Measurements from ENCODE around the gene IPO8. TPM values are rescaled to one million over a fixed set of nuclear protein-coding genes. Genes with fewer than 3 reads are reported as not detected.
"Not testable (repeated sequence)": the region's sequence is repeated elsewhere in the genome, so short reads cannot be mapped to it uniquely, and the experiment has no call there.

Gene IPO8
- total and polyA plus RNA-seq, 4 donors, result 16.9 to 49.3 (median 33.8) TPM

- no peak overlapping the region for H3K4me3 ChIP-seq (ENCODE audit: low read length in 2 of 2)
- WGBS, 2 donors, result 96 to 98% methylated on average over 3 of the region's 3 CpGs
- H3K27me3 ChIP-seq (ENCODE audit: control insufficient read depth in 1 of 2, insufficient read depth in 2 of 2, low read length in 1 of 2), result no peaks in the 10 kb centered on the region
- no peaks in the 10 kb centered on the region for H3K4me1 ChIP-seq (ENCODE audit: control insufficient read depth in 1 of 2, insufficient read depth in 2 of 2, low read length in 2 of 2)
- peaks cover 4 to 8% of the 10 kb centered on the region in 2 donors for H3K36me3 ChIP-seq (ENCODE audit: control insufficient read depth in 1 of 2, insufficient read depth in 2 of 2, low read length in 1 of 2)
- intact Hi-C loops (cut with DNase I), result no loop called here
- no peak for DNase-seq
- no peak for ATAC-seq (ENCODE audit: low FRiP score)
- no peaks in the 10 kb centered on the region for H3K9me3 ChIP-seq (ENCODE audit: control insufficient read depth, low read length)
- H3K27ac ChIP-seq (ENCODE audit: low read depth in 1 of 2, low read length in 2 of 2), result no peak overlapping the region
Measured at GRCh38 chr12:30626847-30627246, 68.8 kb downstream of the IPO8 start.

GRCh38 chr12:30624009-30624408 is 71.7 kb downstream of the IPO8 start:
- no peak for ATAC-seq (ENCODE audit: low FRiP score)

GRCh38 chr12:30622509-30622908 is 73.2 kb downstream of the IPO8 start:
- DNase-seq (no peak), ATAC-seq (ENCODE audit: low FRiP score) (no peak)
- no peak overlapping the region for H3K4me3 ChIP-seq (ENCODE audit: low read length in 2 of 2)
- intact Hi-C loops (cut with DNase I), result no loop called here
- H3K36me3 ChIP-seq (ENCODE audit: control insufficient read depth in 1 of 2, insufficient read depth in 2 of 2, low read length in 1 of 2), result no peaks in the 10 kb centered on the region
- H3K9me3 ChIP-seq (ENCODE audit: control insufficient read depth, low read length), result no peaks in the 10 kb centered on the region
- no peaks in the 10 kb centered on the region for H3K27me3 ChIP-seq (ENCODE audit: control insufficient read depth in 1 of 2, insufficient read depth in 2 of 2, low read length in 1 of 2)
- no peaks in the 10 kb centered on the region for H3K4me1 ChIP-seq (ENCODE audit: control insufficient read depth in 1 of 2, insufficient read depth in 2 of 2, low read length in 2 of 2)
- no peak overlapping the region for H3K27ac ChIP-seq (ENCODE audit: low read depth in 1 of 2, low read length in 2 of 2)
- 64 to 72% methylated on average over 1 of the region's 1 CpG for WGBS, 2 donors

More at GRCh38 chr12:30624009-30624408, 71.7 kb downstream of the IPO8 start:
- H3K4me1 ChIP-seq (ENCODE audit: control insufficient read depth in 1 of 2, insufficient read depth in 2 of 2, low read length in 2 of 2), result no peaks in the 10 kb centered on the region
- no peak overlapping the region for H3K4me3 ChIP-seq (ENCODE audit: low read length in 2 of 2)
- intact Hi-C loops (cut with DNase I), result no loop called here
- 94 to 96% methylated on average over 6 of the region's 6 CpGs for WGBS, 2 donors
- H3K36me3 ChIP-seq (ENCODE audit: control insufficient read depth in 1 of 2, insufficient read depth in 2 of 2, low read length in 1 of 2), result no peaks in the 10 kb centered on the region
- no peak for DNase-seq
- H3K9me3 ChIP-seq (ENCODE audit: control insufficient read depth, low read length), result no peaks in the 10 kb centered on the region
- H3K27me3 ChIP-seq (ENCODE audit: control insufficient read depth in 1 of 2, insufficient read depth in 2 of 2, low read length in 1 of 2), result no peaks in the 10 kb centered on the region
- no peak overlapping the region for H3K27ac ChIP-seq (ENCODE audit: low read depth in 1 of 2, low read length in 2 of 2)

- H3K36me3 ChIP-seq (ENCODE audit: control insufficient read depth in 1 of 2, insufficient read depth in 2 of 2, low read length in 1 of 2); intact Hi-C loops (cut with DNase I); H3K27ac ChIP-seq (ENCODE audit: low read depth in 1 of 2, low read length in 2 of 2); H3K9me3 ChIP-seq (ENCODE audit: control insufficient read depth, low read length); H3K4me3 ChIP-seq (ENCODE audit: low read length in 2 of 2); DNase-seq; ATAC-seq (ENCODE audit: low FRiP score); H3K4me1 ChIP-seq (ENCODE audit: control insufficient read depth in 1 of 2, insufficient read depth in 2 of 2, low read length in 2 of 2); H3K27me3 ChIP-seq (ENCODE audit: control insufficient read depth in 1 of 2, insufficient read depth in 2 of 2, low read length in 1 of 2): not testable (repeated sequence)
- 92 to 94% methylated on average over 4 of the region's 4 CpGs for WGBS, 2 donors
Measured at GRCh38 chr12:30621663-30622241, 73.9 kb downstream of the IPO8 start.

- WGBS, 2 donors, result 67 to 75% methylated on average over 5 of the region's 5 CpGs
- DNase-seq, result no peak
- Histone ChIP-seq H3K36me3 (ENCODE audit: control insufficient read depth in 1 of 2, insufficient read depth in 2 of 2, low read length in 1 of 2) (no peaks in the 10 kb centered on the region), H3K27ac (ENCODE audit: low read depth in 1 of 2, low read length in 2 of 2) (no peak overlapping the region), H3K4me1 (ENCODE audit: control insufficient read depth in 1 of 2, insufficient read depth in 2 of 2, low read length in 2 of 2) (no peaks in the 10 kb centered on the region), H3K9me3 (ENCODE audit: control insufficient read depth, low read length) (no peaks in the 10 kb centered on the region), H3K27me3 (ENCODE audit: control insufficient read depth in 1 of 2, insufficient read depth in 2 of 2, low read length in 1 of 2) (no peaks in the 10 kb centered on the region), H3K4me3 (ENCODE audit: low read length in 2 of 2) (no peak overlapping the region)
- intact Hi-C loops (cut with DNase I), result no loop called here
- no peak for ATAC-seq (ENCODE audit: low FRiP score)
Measured at GRCh38 chr12:30617346-30618016, 78.2 kb downstream of the IPO8 start.

- Histone ChIP-seq H3K4me1 (ENCODE audit: control insufficient read depth in 1 of 2, insufficient read depth in 2 of 2, low read length in 2 of 2) (no peaks in the 10 kb centered on the region), H3K36me3 (ENCODE audit: control insufficient read depth in 1 of 2, insufficient read depth in 2 of 2, low read length in 1 of 2) (no peaks in the 10 kb centered on the region), H3K27me3 (ENCODE audit: control insufficient read depth in 1 of 2, insufficient read depth in 2 of 2, low read length in 1 of 2) (no peaks in the 10 kb centered on the region), H3K27ac (ENCODE audit: low read depth in 1 of 2, low read length in 2 of 2) (no peak overlapping the region), H3K9me3 (ENCODE audit: control insufficient read depth, low read length) (no peaks in the 10 kb centered on the region), H3K4me3 (ENCODE audit: low read length in 2 of 2) (no peak overlapping the region)
- intact Hi-C loops (cut with DNase I), result no loop called here
- ATAC-seq (ENCODE audit: low FRiP score), result no peak
- DNase-seq, result no peak
Measured at GRCh38 chr12:30614031-30614430, 81.6 kb downstream of the IPO8 start.

- 42 to 52% methylated on average over 2 of the region's 2 CpGs for WGBS, 2 donors
- no peak for DNase-seq
- H3K9me3 ChIP-seq (ENCODE audit: control insufficient read depth, low read length), result no peaks in the 10 kb centered on the region
- no peak for ATAC-seq (ENCODE audit: low FRiP score)
- H3K36me3 ChIP-seq (ENCODE audit: control insufficient read depth in 1 of 2, insufficient read depth in 2 of 2, low read length in 1 of 2), result no peaks in the 10 kb centered on the region
- no peak overlapping the region for H3K4me3 ChIP-seq (ENCODE audit: low read length in 2 of 2)
- H3K4me1 ChIP-seq (ENCODE audit: control insufficient read depth in 1 of 2, insufficient read depth in 2 of 2, low read length in 2 of 2), result no peaks in the 10 kb centered on the region
- H3K27ac ChIP-seq (ENCODE audit: low read depth in 1 of 2, low read length in 2 of 2), result no peak overlapping the region
- intact Hi-C loops (cut with DNase I), result no loop called here
- no peaks in the 10 kb centered on the region for H3K27me3 ChIP-seq (ENCODE audit: control insufficient read depth in 1 of 2, insufficient read depth in 2 of 2, low read length in 1 of 2)
Measured at GRCh38 chr12:30613119-30613830, 82.4 kb downstream of the IPO8 start.

- H3K4me3 ChIP-seq (ENCODE audit: low read length in 2 of 2), result no peak overlapping the region
- no peaks in the 10 kb centered on the region for H3K27me3 ChIP-seq (ENCODE audit: control insufficient read depth in 1 of 2, insufficient read depth in 2 of 2, low read length in 1 of 2)
- no peak overlapping the region for H3K27ac ChIP-seq (ENCODE audit: low read depth in 1 of 2, low read length in 2 of 2)
- WGBS, 2 donors, result 85 to 88% methylated on average over 1 of the region's 1 CpG
- no peak for ATAC-seq (ENCODE audit: low FRiP score)
- H3K9me3 ChIP-seq (ENCODE audit: control insufficient read depth, low read length), result no peaks in the 10 kb centered on the region
- H3K36me3 ChIP-seq (ENCODE audit: control insufficient read depth in 1 of 2, insufficient read depth in 2 of 2, low read length in 1 of 2), result no peaks in the 10 kb centered on the region
- DNase-seq, result no peak
- intact Hi-C loops (cut with DNase I), result no loop called here
- no peaks in the 10 kb centered on the region for H3K4me1 ChIP-seq (ENCODE audit: control insufficient read depth in 1 of 2, insufficient read depth in 2 of 2, low read length in 2 of 2)
Measured at GRCh38 chr12:30610718-30611117, 85.0 kb downstream of the IPO8 start.

- DNase-seq; intact Hi-C loops (cut with DNase I); H3K27me3 ChIP-seq (ENCODE audit: control insufficient read depth in 1 of 2, insufficient read depth in 2 of 2, low read length in 1 of 2); H3K4me1 ChIP-seq (ENCODE audit: control insufficient read depth in 1 of 2, insufficient read depth in 2 of 2, low read length in 2 of 2); H3K9me3 ChIP-seq (ENCODE audit: control insufficient read depth, low read length); ATAC-seq (ENCODE audit: low FRiP score); H3K36me3 ChIP-seq (ENCODE audit: control insufficient read depth in 1 of 2, insufficient read depth in 2 of 2, low read length in 1 of 2); H3K27ac ChIP-seq (ENCODE audit: low read depth in 1 of 2, low read length in 2 of 2); H3K4me3 ChIP-seq (ENCODE audit: low read length in 2 of 2): not testable (repeated sequence)
Measured at GRCh38 chr12:30609819-30610218, 85.8 kb downstream of the IPO8 start.
